ENCODE data around the gene RMC1.
"Not testable (repeated sequence)": the region's sequence is repeated elsewhere in the genome, so short reads cannot be mapped to it uniquely, and the experiment has no call there.

RMC1 gene

GRCh38 chr18:23574611-23575308, 71.4 kb downstream of the RMC1 start:
- TF ChIP-seq CTCF (IDR thresholded peaks at IDR 0.05; ENCODE audit: low read length) (no peak), EZH2 (optimal IDR thresholded peaks at IDR 0.05; ENCODE audit: low read depth, low read length) (no peak)
- H3K9me3 ChIP-seq (replicated peaks; ENCODE audit: insufficient read depth, low read length): no peaks in the 10 kb centered on the region
- no peak overlapping the region for H3K4me3 ChIP-seq (ENCODE audit: low read length)
- no peaks in the 10 kb centered on the region for H3F3A ChIP-seq (ENCODE audit: insufficient read depth, low read length)
- H3K9ac ChIP-seq (ENCODE audit: low read length): no peak overlapping the region
- H3K4me2 ChIP-seq (ENCODE audit: low read depth, low read length): no peak overlapping the region
- DNase-seq: no peak
- no peaks in the 10 kb centered on the region for H4K20me1 ChIP-seq (ENCODE audit: insufficient read depth, low read length)
- no peaks in the 10 kb centered on the region for H3K36me3 ChIP-seq (replicated peaks; ENCODE audit: insufficient read depth, low read length)
- no peaks in the 10 kb centered on the region for H3K9me2 ChIP-seq (replicated peaks; ENCODE audit: insufficient read depth, low read length)
- no peaks in the 10 kb centered on the region for H3K27me3 ChIP-seq (replicated peaks; ENCODE audit: insufficient read depth, low read length)
- H2AFZ ChIP-seq (ENCODE audit: low read length): no peak overlapping the region
- peaks cover 9% of the 10 kb centered on the region for H3K79me2 ChIP-seq (ENCODE audit: low read length)
- H3K4me1 ChIP-seq (ENCODE audit: low read length): peaks cover 15% of the 10 kb centered on the region
- H3K27ac ChIP-seq (ENCODE audit: low read length): no peak overlapping the region

GRCh38 chr18:23575309-23575651, 72.0 kb downstream of the RMC1 start:
- DNase-seq: no peak
- no peak overlapping the region for H3K27ac ChIP-seq (ENCODE audit: low read length)
- H4K20me1 ChIP-seq (ENCODE audit: insufficient read depth, low read length): no peaks in the 10 kb centered on the region
- H2AFZ ChIP-seq (ENCODE audit: low read length): no peak overlapping the region
- TF ChIP-seq EZH2 (optimal IDR thresholded peaks at IDR 0.05; ENCODE audit: low read depth, low read length) (no peak), CTCF (IDR thresholded peaks at IDR 0.05; ENCODE audit: low read length) (no peak), EZH2phosphoT487 (IDR thresholded peaks at IDR 0.05; ENCODE audit: low read length) (no peak)
- H3K27me3 ChIP-seq (replicated peaks; ENCODE audit: insufficient read depth, low read length): no peaks in the 10 kb centered on the region
- no peaks in the 10 kb centered on the region for H3F3A ChIP-seq (ENCODE audit: insufficient read depth, low read length)
- H3K9me3 ChIP-seq (replicated peaks; ENCODE audit: insufficient read depth, low read length): no peaks in the 10 kb centered on the region
- H3K9me2 ChIP-seq (replicated peaks; ENCODE audit: insufficient read depth, low read length): no peaks in the 10 kb centered on the region
- H3K4me3 ChIP-seq (ENCODE audit: low read length): no peak overlapping the region
- H3K79me2 ChIP-seq (ENCODE audit: low read length): peaks cover 9% of the 10 kb centered on the region
- no peak overlapping the region for H3K4me2 ChIP-seq (ENCODE audit: low read depth, low read length)
- H3K36me3 ChIP-seq (replicated peaks; ENCODE audit: insufficient read depth, low read length): no peaks in the 10 kb centered on the region
- H3K4me1 ChIP-seq (ENCODE audit: low read length): peaks cover 15% of the 10 kb centered on the region
- H3K9ac ChIP-seq (ENCODE audit: low read length): no peak overlapping the region

- Histone ChIP-seq H3K79me2 (ENCODE audit: low read length) (peaks cover 28% of the 10 kb centered on the region), H3K4me1 (ENCODE audit: low read length) (peaks cover 15% of the 10 kb centered on the region)
- not testable (repeated sequence) for DNase-seq; H3F3A ChIP-seq (ENCODE audit: insufficient read depth, low read length); H2AFZ ChIP-seq (ENCODE audit: low read length); H3K9ac ChIP-seq (ENCODE audit: low read length); H3K27me3 ChIP-seq (replicated peaks; ENCODE audit: insufficient read depth, low read length); H3K9me3 ChIP-seq (replicated peaks; ENCODE audit: insufficient read depth, low read length); H4K20me1 ChIP-seq (ENCODE audit: insufficient read depth, low read length); H3K27ac ChIP-seq (ENCODE audit: low read length); H3K4me3 ChIP-seq (ENCODE audit: low read length); H3K36me3 ChIP-seq (replicated peaks; ENCODE audit: insufficient read depth, low read length); H3K9me2 ChIP-seq (replicated peaks; ENCODE audit: insufficient read depth, low read length); H3K4me2 ChIP-seq (ENCODE audit: low read depth, low read length)
These were observed 74.2 kb downstream of the RMC1 start for GRCh38 chr18:23577521-23577920.

- peaks cover 35% of the 10 kb centered on the region for H3K79me2 ChIP-seq (ENCODE audit: low read length)
- H4K20me1 ChIP-seq (ENCODE audit: insufficient read depth, low read length): no peaks in the 10 kb centered on the region
- no peak overlapping the region for H3K27ac ChIP-seq (ENCODE audit: low read length)
- no peak overlapping the region for H2AFZ ChIP-seq (ENCODE audit: low read length)
- no peak for DNase-seq
- H3K4me3 ChIP-seq (ENCODE audit: low read length): no peak overlapping the region
- H3K9ac ChIP-seq (ENCODE audit: low read length): no peak overlapping the region
- TF ChIP-seq CTCF (IDR thresholded peaks at IDR 0.05; ENCODE audit: low read length) (no peak), EZH2phosphoT487 (IDR thresholded peaks at IDR 0.05; ENCODE audit: low read length) (no peak), EZH2 (optimal IDR thresholded peaks at IDR 0.05; ENCODE audit: low read depth, low read length) (no peak)
- no peaks in the 10 kb centered on the region for H3K9me3 ChIP-seq (replicated peaks; ENCODE audit: insufficient read depth, low read length)
- H3K36me3 ChIP-seq (replicated peaks; ENCODE audit: insufficient read depth, low read length): no peaks in the 10 kb centered on the region
- H3F3A ChIP-seq (ENCODE audit: insufficient read depth, low read length): no peaks in the 10 kb centered on the region
- H3K4me2 ChIP-seq (ENCODE audit: low read depth, low read length): no peak overlapping the region
- no peaks in the 10 kb centered on the region for H3K9me2 ChIP-seq (replicated peaks; ENCODE audit: insufficient read depth, low read length)
- H3K27me3 ChIP-seq (replicated peaks; ENCODE audit: insufficient read depth, low read length): no peaks in the 10 kb centered on the region
- H3K4me1 ChIP-seq (ENCODE audit: low read length): peaks cover 15% of the 10 kb centered on the region
These were observed 74.9 kb downstream of the RMC1 start for GRCh38 chr18:23578067-23578701.

Data from MM.1S (cell line).